MM.1S (cell line): ENCODE results near the gene TRIM71.

Experiments used
- DNase-seq: peaks from one replicate; pipeline ENCODE4 v3.0.0-alpha.2; 2015
- H2AFZ ChIP-seq: fragments of 300-600 bp; sonication (generic); 2 replicates; pipeline ENCODE4 v1.6.0; 2016; ENCODE audit warnings: antibody characterized with exemption, low read length
- H3F3A ChIP-seq: fragments of 300-600 bp; sonication (generic); 2 replicates; pipeline ENCODE4 v1.6.1; 2016; ENCODE audit warnings: mild to moderate bottlenecking, antibody characterized with exemption, low read length, moderate library complexity, mixed read lengths; ENCODE audit not compliant: insufficient read depth
- H3K27ac ChIP-seq: fragments of 300-600 bp; sonication (generic); 2 replicates; pipeline ENCODE4 v1.5.1; 2016; ENCODE audit warnings: mild to moderate bottlenecking, low read length
- H3K27me3 ChIP-seq: fragments of 300-600 bp; sonication (generic); replicated peaks from 2 replicates; pipeline ENCODE4 v1.6.0; 2016; ENCODE audit warnings: low read length; ENCODE audit not compliant: insufficient read depth
- H3K36me3 ChIP-seq: fragments of 300-600 bp; sonication (generic); replicated peaks from 2 replicates; pipeline ENCODE4 v1.6.1; 2016; ENCODE audit warnings: mild to moderate bottlenecking, low read length, mixed read lengths; ENCODE audit not compliant: insufficient read depth
- H3K4me1 ChIP-seq: fragments of 300-600 bp; sonication (generic); 2 replicates; pipeline ENCODE4 v1.6.1; 2016; ENCODE audit warnings: low read length, mixed read lengths
- H3K4me2 ChIP-seq: fragments of 300-600 bp; sonication (generic); 2 replicates; pipeline ENCODE4 v1.6.0; 2016; ENCODE audit warnings: low read depth, low read length
- H3K4me3 ChIP-seq: fragments of 300-600 bp; sonication (generic); 2 replicates; pipeline ENCODE4 v1.5.1; 2016; ENCODE audit warnings: low read length, mixed read lengths
- H3K79me2 ChIP-seq: fragments of 300-600 bp; sonication (generic); 2 replicates; pipeline ENCODE4 v1.6.1; 2016; ENCODE audit warnings: mixed run types, low read length, mixed read lengths
- H3K9ac ChIP-seq: fragments of 300-600 bp; sonication (generic); 2 replicates; pipeline ENCODE4 v1.6.1; 2016; ENCODE audit warnings: low read length, mixed read lengths
- H3K9me2 ChIP-seq: fragments of 300-600 bp; sonication (generic); replicated peaks from 2 replicates; pipeline ENCODE4 v1.6.1; 2016; ENCODE audit warnings: mild to moderate bottlenecking, low read length, mixed read lengths; ENCODE audit not compliant: insufficient read depth
- H3K9me3 ChIP-seq: fragments of 300-600 bp; sonication (generic); replicated peaks from 2 replicates; pipeline ENCODE4 v1.6.1; 2016; ENCODE audit warnings: mild to moderate bottlenecking, low read length, mixed read lengths; ENCODE audit not compliant: insufficient read depth
- H4K20me1 ChIP-seq: fragments of 300-600 bp; sonication (generic); 2 replicates; pipeline ENCODE4 v1.6.1; 2016; ENCODE audit warnings: mild to moderate bottlenecking, low read length, moderate library complexity, mixed read lengths; ENCODE audit not compliant: insufficient read depth
- CTCF ChIP-seq: fragments of 300-600 bp; sonication (generic); IDR thresholded peaks from 2 replicates; pipeline ENCODE4 v1.5.1; 2016; ENCODE audit warnings: antibody characterized with exemption, low read length, mixed read lengths
- EZH2 ChIP-seq: fragments of 300-600 bp; sonication (generic); optimal IDR thresholded peaks from 2 replicates; pipeline ENCODE3; 2017; ENCODE audit warnings: low read depth, mild to moderate bottlenecking, antibody characterized with exemption, low read length, mixed read lengths
- EZH2phosphoT487 ChIP-seq: fragments of 300-600 bp; sonication (generic); IDR thresholded peaks from 2 replicates; pipeline ENCODE4 v1.6.1; 2018; ENCODE audit warnings: antibody characterized with exemption, low read length

The TRIM71 gene

GRCh38 chr3:32888739-32889138 lies 70.9 kb downstream of the TRIM71 start:
- TF ChIP-seq EZH2 (no peak), EZH2phosphoT487 (no peak), CTCF (no peak)
- H4K20me1 ChIP-seq = no peaks in the 10 kb centered on the region
- DNase-seq = peak; percentile 89
- H3K9me2 ChIP-seq = no peaks in the 10 kb centered on the region
- peaks cover 38% of the 10 kb centered on the region for H3K4me1 ChIP-seq
- peak overlapping the region; percentile 59 for H2AFZ ChIP-seq
- H3K27me3 ChIP-seq = no peaks in the 10 kb centered on the region
- H3K79me2 ChIP-seq = no peaks in the 10 kb centered on the region
- H3K36me3 ChIP-seq = no peaks in the 10 kb centered on the region
- peak overlapping the region; percentile 11; the same call in 1 of the 2 replicates for H3K9ac ChIP-seq
- peaks cover 18% of the 10 kb centered on the region for H3F3A ChIP-seq
- peak overlapping the region; percentile 59 for H3K4me2 ChIP-seq
- H3K9me3 ChIP-seq = no peaks in the 10 kb centered on the region
- peak overlapping the region; percentile 59; the same call in 1 of the 2 replicates for H3K27ac ChIP-seq
- H3K4me3 ChIP-seq = no peak overlapping the region

- H3K79me2 ChIP-seq = no peaks in the 10 kb centered on the region
- H3K27me3 ChIP-seq = no peaks in the 10 kb centered on the region
- no peaks in the 10 kb centered on the region for H4K20me1 ChIP-seq
- no peaks in the 10 kb centered on the region for H3K9me3 ChIP-seq
- H3K36me3 ChIP-seq = no peaks in the 10 kb centered on the region
- peaks cover 22% of the 10 kb centered on the region for H3K4me1 ChIP-seq
- H3F3A ChIP-seq = peaks cover 14% of the 10 kb centered on the region
- TF ChIP-seq CTCF (no peak), EZH2 (no peak), EZH2phosphoT487 (no peak)
- H3K27ac ChIP-seq = no peak overlapping the region
- H3K4me3 ChIP-seq = no peak overlapping the region
- no peaks in the 10 kb centered on the region for H3K9me2 ChIP-seq
- H3K4me2 ChIP-seq = no peak overlapping the region
- H3K9ac ChIP-seq = no peak overlapping the region
- DNase-seq = no peak
- H2AFZ ChIP-seq = no peak overlapping the region
Observed at GRCh38 chr3:32890420-32891276, 72.9 kb downstream of the TRIM71 start.

GRCh38 chr3:32891365-32891764 lies 73.6 kb downstream of the TRIM71 start:
- no peak for TF ChIP-seq EZH2
- no peak for TF ChIP-seq EZH2phosphoT487
- no peak for TF ChIP-seq CTCF
- H3F3A ChIP-seq = peaks cover 14% of the 10 kb centered on the region

More at GRCh38 chr3:32891365-32891764, 73.6 kb downstream of the TRIM71 start:
- Histone ChIP-seq H3K36me3 (no peaks in the 10 kb centered on the region), H3K79me2 (no peaks in the 10 kb centered on the region), H3K27ac (no peak overlapping the region), H2AFZ (no peak overlapping the region), H3K4me2 (no peak overlapping the region), H3K9ac (no peak overlapping the region), H3K9me2 (no peaks in the 10 kb centered on the region), H3K4me3 (no peak overlapping the region), H3K27me3 (no peaks in the 10 kb centered on the region), H4K20me1 (no peaks in the 10 kb centered on the region), H3K4me1 (peaks cover 22% of the 10 kb centered on the region), H3K9me3 (no peaks in the 10 kb centered on the region)
- no peak for DNase-seq
